GM21390 (cell line): ENCODE data around the gene GUCY1A1.
A peak's percentile ranks its signal among the peaks of the same experiment; 100 is the strongest.

Experiments
- ATAC-seq: cut with Tn5 transposase; IDR thresholded peaks from one replicate; pipeline ENCODE4 v1.9.1; 2021; ENCODE audit not compliant: unreplicated experiment

The GUCY1A1 gene

GRCh38 chr4:155769090-155769489, 102.4 kb downstream of the GUCY1A1 start:
- peak; percentile 63 for ATAC-seq

- no peak for ATAC-seq
Observed at GRCh38 chr4:155772459-155773195, 106.0 kb downstream of the GUCY1A1 start.

- ATAC-seq: no peak
Observed at GRCh38 chr4:155773196-155773800, 106.7 kb downstream of the GUCY1A1 start.

GRCh38 chr4:155774033-155774432, 107.4 kb downstream of the GUCY1A1 start:
- no peak for ATAC-seq

GRCh38 chr4:155777971-155778735, 111.5 kb downstream of the GUCY1A1 start:
- ATAC-seq: no peak

GRCh38 chr4:155780775-155781174, 114.1 kb downstream of the GUCY1A1 start:
- no peak for ATAC-seq

GRCh38 chr4:155781249-155781831, 114.7 kb downstream of the GUCY1A1 start:
- ATAC-seq: no peak
